Measurements from ENCODE around the gene LGI1.

LGI1 gene

DNA sequence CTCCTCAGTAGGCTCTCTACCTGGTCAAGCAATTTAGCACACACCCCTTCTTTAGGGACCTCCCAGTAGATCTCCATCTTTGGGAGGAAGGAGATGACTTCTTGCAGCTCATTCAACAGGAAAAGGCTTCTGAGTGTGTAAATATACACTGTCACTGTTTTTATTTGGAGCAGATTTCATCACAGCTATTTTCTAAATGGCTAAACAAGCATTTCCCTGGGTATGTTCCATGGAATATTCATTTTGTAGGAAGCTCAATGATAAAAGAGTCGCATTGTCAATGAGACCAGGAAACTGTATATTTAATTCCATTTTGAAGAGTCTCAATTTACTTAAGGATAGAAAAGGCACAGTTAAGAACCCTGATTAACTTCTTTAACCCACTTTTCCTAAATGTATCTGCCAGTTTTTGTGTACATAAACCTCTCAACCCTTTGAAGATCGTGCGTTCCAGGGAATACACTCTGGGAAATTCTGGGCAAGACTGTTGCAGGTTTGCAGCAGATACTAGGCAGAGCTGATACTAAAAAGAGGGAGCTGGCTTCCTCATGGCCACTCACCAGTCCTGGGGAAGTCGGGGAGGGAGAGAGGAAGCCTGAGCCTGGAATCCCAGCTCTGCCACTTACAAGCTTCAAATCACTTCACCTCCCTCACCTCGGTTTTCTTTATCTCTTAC, 10.1 kb downstream of the LGI1 start:
- no peaks in the 10 kb centered on the region for H3K4me1 ChIP-seq (ENCODE audit: insufficient read depth, poor library complexity, severe bottlenecking)
- H3K9me3 ChIP-seq (ENCODE audit: severe bottlenecking), result no peaks in the 10 kb centered on the region
- ATAC-seq (ENCODE audit: low read depth) (no peak), DNase-seq (ENCODE audit: low spot score) (no peak)
- H3K27ac ChIP-seq (ENCODE audit: poor library complexity, severe bottlenecking), result no peak overlapping the region
- H3K27me3 ChIP-seq (ENCODE audit: insufficient read depth, poor library complexity, severe bottlenecking), result no peaks in the 10 kb centered on the region
- H3K4me3 ChIP-seq (ENCODE audit: severe bottlenecking), result no peak overlapping the region
- no peak for TF ChIP-seq CTCF (IDR thresholded peaks at IDR 0.05; ENCODE audit: poor library complexity, severe bottlenecking)
- no peaks in the 10 kb centered on the region for H3K36me3 ChIP-seq (ENCODE audit: low read depth)

DNA sequence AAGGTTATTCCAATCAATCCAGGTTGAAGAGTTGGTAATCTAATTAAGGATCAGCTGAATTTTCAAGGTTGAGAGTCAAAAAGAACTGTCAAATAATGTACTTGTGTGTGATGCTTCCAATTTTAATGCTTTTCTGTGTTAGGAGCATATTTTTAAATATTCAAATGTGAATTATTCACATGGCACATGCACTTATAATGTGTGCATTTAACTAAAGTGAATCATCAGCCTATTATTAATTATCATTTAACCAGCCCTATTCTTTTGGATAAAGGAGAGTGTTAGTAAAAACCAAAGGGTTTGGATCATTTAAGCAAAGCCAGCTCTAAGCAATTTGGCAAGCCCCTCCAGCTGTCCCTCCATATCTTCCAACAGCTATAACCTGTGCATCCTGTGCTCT, 11.2 kb downstream of the LGI1 start:
- H3K9me3 ChIP-seq (ENCODE audit: severe bottlenecking), result no peaks in the 10 kb centered on the region
- no peak for DNase-seq (ENCODE audit: low spot score)
- no peak for TF ChIP-seq CTCF (IDR thresholded peaks at IDR 0.05; ENCODE audit: poor library complexity, severe bottlenecking)
- no peak overlapping the region for H3K27ac ChIP-seq (ENCODE audit: poor library complexity, severe bottlenecking)
- no peaks in the 10 kb centered on the region for H3K36me3 ChIP-seq (ENCODE audit: low read depth)
- no peaks in the 10 kb centered on the region for H3K27me3 ChIP-seq (ENCODE audit: insufficient read depth, poor library complexity, severe bottlenecking)
- no peaks in the 10 kb centered on the region for H3K4me1 ChIP-seq (ENCODE audit: insufficient read depth, poor library complexity, severe bottlenecking)
- no peak overlapping the region for H3K4me3 ChIP-seq (ENCODE audit: severe bottlenecking)
- ATAC-seq (ENCODE audit: low read depth), result no peak

- Histone ChIP-seq H3K4me3 (ENCODE audit: severe bottlenecking) (no peak overlapping the region), H3K9me3 (ENCODE audit: severe bottlenecking) (no peaks in the 10 kb centered on the region), H3K27ac (ENCODE audit: poor library complexity, severe bottlenecking) (no peak overlapping the region), H3K4me1 (ENCODE audit: insufficient read depth, poor library complexity, severe bottlenecking) (no peaks in the 10 kb centered on the region), H3K27me3 (ENCODE audit: insufficient read depth, poor library complexity, severe bottlenecking) (no peaks in the 10 kb centered on the region), H3K36me3 (ENCODE audit: low read depth) (no peaks in the 10 kb centered on the region)
- DNase-seq (ENCODE audit: low spot score), result no peak
- TF ChIP-seq CTCF (IDR thresholded peaks at IDR 0.05; ENCODE audit: poor library complexity, severe bottlenecking), result no peak
- ATAC-seq (ENCODE audit: low read depth), result no peak
These were observed 13.6 kb downstream of the LGI1 start for GRCh38 chr10:93771354-93771753.

DNA sequence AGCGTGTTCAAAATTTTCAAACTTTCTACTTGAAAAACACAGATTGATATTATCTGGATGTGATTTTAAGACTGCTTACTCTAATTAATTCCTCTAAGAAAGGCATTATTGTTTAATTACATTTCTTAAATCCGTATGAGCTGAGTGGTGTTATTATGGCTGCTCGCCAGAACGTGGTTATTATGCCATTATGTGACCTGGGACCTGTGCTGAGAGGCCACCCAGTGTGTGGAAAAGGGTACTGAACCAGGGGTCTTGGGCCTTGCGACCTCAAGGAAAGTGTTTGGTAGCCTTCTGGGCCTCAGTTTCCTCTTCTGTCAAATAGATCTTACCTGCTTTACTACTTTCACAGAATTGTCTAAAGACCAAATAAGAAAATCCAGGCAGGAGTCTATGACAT, 15.4 kb downstream of the LGI1 start:
- Histone ChIP-seq H3K36me3 (ENCODE audit: low read depth) (no peaks in the 10 kb centered on the region), H3K4me3 (ENCODE audit: severe bottlenecking) (no peak overlapping the region), H3K4me1 (ENCODE audit: insufficient read depth, poor library complexity, severe bottlenecking) (no peaks in the 10 kb centered on the region), H3K27ac (ENCODE audit: poor library complexity, severe bottlenecking) (no peak overlapping the region), H3K9me3 (ENCODE audit: severe bottlenecking) (no peaks in the 10 kb centered on the region), H3K27me3 (ENCODE audit: insufficient read depth, poor library complexity, severe bottlenecking) (no peaks in the 10 kb centered on the region)
- no peak for TF ChIP-seq CTCF (IDR thresholded peaks at IDR 0.05; ENCODE audit: poor library complexity, severe bottlenecking)
- no peak for ATAC-seq (ENCODE audit: low read depth)
- no peak for DNase-seq (ENCODE audit: low spot score)

DNA sequence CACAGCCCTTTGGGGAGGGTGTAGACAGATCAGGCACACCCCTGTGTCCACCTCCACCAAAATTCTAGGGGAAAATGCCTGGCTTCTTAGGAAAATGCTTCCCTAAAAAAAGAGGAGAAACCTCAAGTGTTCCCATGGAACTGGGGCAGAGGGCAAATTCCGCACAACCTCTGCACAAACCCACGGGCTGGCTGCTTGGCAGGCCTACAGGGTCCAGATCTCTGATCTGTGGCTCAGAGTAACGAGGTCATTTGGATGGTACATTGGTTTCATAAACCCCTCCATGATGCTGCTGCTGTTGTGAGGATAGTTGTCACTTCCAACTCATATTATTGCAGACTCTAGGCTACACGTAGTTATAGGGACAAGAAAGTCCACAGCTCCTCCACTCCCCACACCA, 16.0 kb downstream of the LGI1 start:
- H3K27me3 ChIP-seq (ENCODE audit: insufficient read depth, poor library complexity, severe bottlenecking), result no peaks in the 10 kb centered on the region
- no peaks in the 10 kb centered on the region for H3K4me1 ChIP-seq (ENCODE audit: insufficient read depth, poor library complexity, severe bottlenecking)
- no peaks in the 10 kb centered on the region for H3K9me3 ChIP-seq (ENCODE audit: severe bottlenecking)
- ATAC-seq (ENCODE audit: low read depth) (no peak), DNase-seq (ENCODE audit: low spot score) (no peak)
- H3K4me3 ChIP-seq (ENCODE audit: severe bottlenecking), result no peak overlapping the region
- TF ChIP-seq CTCF (IDR thresholded peaks at IDR 0.05; ENCODE audit: poor library complexity, severe bottlenecking), result no peak
- no peaks in the 10 kb centered on the region for H3K36me3 ChIP-seq (ENCODE audit: low read depth)
- no peak overlapping the region for H3K27ac ChIP-seq (ENCODE audit: poor library complexity, severe bottlenecking)

Measured in RWPE2 (cell line).